MG63 (cell line): ENCODE data around the gene SMCO3. TPM values are rescaled to one million over a fixed set of nuclear protein-coding genes. Genes with fewer than 3 reads are reported as not detected.

Experiments used
- DNase-seq: peaks from one replicate; pipeline ENCODE4 v3.0.0-alpha.2; 2020
- H3K27me3 ChIP-seq: fragments of 250-450 bp; sonication (Bioruptor Pico); 2 replicates; pipeline ENCODE4 v1.5.1; 2020; ENCODE audit warnings: mild to moderate bottlenecking, moderate library complexity
- H3K36me3 ChIP-seq: fragments of 250-450 bp; sonication (Bioruptor Pico); 2 replicates; pipeline ENCODE4 v1.5.1; 2020; ENCODE audit warnings: mild to moderate bottlenecking, moderate library complexity
- H3K4me3 ChIP-seq: fragments of 250-450 bp; sonication (Bioruptor Pico); 2 replicates; pipeline ENCODE4 v1.5.1; 2020; ENCODE audit warnings: mild to moderate bottlenecking, moderate library complexity
- H3K9me3 ChIP-seq: fragments of 250-450 bp; sonication (Bioruptor Pico); 2 replicates; pipeline ENCODE4 v1.5.1; 2020; ENCODE audit warnings: mild to moderate bottlenecking, moderate library complexity
- total RNA-seq: library from RNA; depleted of rRNA; stranded (reverse); fragments of >200 nt; shearing (Covaris generic); gene quantifications from 2 replicates; pipeline ENCODE4 v1.2.3, GENCODE V29; 2014; ENCODE audit warnings: low replicate concordance

Gene SMCO3
- total RNA-seq, 1 experiment from 2014 or later: not detected

DNA sequence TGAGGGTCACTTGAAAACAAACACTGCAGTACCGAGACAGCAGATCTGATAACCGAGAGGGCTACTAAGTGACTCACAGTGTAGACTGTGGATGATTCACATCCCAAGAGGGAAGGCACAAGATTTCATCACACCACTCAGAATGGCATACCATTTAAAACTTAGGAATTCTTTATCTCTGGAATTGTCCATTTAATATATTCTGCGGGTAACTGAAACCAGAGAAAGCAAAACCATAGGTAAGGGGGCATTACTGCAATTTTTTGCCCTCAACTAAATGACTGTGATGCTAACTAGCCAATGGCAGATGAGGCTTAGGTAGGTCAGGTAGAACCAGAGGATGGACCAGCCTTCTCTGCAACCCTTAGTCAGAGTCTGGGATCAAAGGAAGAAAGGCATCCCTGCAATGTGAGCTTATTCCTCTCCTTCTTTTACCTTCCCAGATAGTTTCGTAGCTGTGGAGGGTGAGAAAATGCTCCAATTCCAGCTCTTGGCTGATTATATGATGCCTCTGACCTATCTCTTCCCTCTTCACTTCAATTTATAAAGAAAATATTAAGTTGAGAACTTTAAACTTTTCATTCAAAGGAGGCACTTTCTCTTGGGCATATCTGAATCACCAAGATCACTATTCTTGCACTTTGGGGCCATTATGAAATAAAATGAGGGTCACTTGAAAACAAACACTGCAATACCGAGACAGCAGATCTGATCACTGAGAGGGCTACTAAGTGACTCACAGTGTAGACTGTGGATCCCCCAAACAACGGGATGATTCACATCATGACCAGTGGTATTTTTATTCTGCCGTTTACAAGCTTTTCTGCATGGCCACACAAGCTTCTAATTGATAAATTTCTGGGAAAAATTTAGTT, 22.6 kb upstream of the SMCO3 start:
- H3K4me3 ChIP-seq: no peak overlapping the region
- no peaks in the 10 kb centered on the region for H3K36me3 ChIP-seq
- no peaks in the 10 kb centered on the region for H3K9me3 ChIP-seq
- peak; percentile 15 for DNase-seq
- no peaks in the 10 kb centered on the region for H3K27me3 ChIP-seq

- Histone ChIP-seq H3K36me3 (no peaks in the 10 kb centered on the region), H3K9me3 (no peaks in the 10 kb centered on the region), H3K4me3 (no peak overlapping the region), H3K27me3 (no peaks in the 10 kb centered on the region)
- DNase-seq: no peak
Measured at GRCh38 chr12:14834509-14834908, 20.5 kb upstream of the SMCO3 start.

- DNase-seq: no peak
- Histone ChIP-seq H3K27me3 (no peaks in the 10 kb centered on the region), H3K36me3 (no peaks in the 10 kb centered on the region), H3K9me3 (no peaks in the 10 kb centered on the region), H3K4me3 (no peak overlapping the region)
Measured at GRCh38 chr12:14833952-14834351, 20.0 kb upstream of the SMCO3 start.

DNA sequence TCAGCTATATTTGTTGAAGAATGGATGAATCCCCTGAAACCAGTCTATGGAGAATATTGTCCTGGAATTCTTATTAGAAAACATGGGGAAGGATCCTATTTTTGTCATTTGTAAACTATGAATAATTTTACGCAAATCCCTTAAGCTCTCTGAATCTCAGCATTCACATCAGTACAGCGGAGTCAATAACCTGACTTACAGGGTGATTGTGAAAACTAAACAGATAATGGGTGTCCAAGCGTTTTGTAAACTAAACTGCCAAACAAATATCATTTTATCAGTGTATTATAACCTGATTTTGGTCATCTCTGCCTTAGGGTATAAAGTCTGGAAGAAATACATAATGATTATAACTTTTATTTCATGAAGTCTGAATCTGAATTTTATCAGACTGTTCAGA, 19.4 kb upstream of the SMCO3 start:
- H3K27me3 ChIP-seq: no peaks in the 10 kb centered on the region
- no peak for DNase-seq
- H3K36me3 ChIP-seq: no peaks in the 10 kb centered on the region
- no peaks in the 10 kb centered on the region for H3K9me3 ChIP-seq
- H3K4me3 ChIP-seq: no peak overlapping the region

DNA sequence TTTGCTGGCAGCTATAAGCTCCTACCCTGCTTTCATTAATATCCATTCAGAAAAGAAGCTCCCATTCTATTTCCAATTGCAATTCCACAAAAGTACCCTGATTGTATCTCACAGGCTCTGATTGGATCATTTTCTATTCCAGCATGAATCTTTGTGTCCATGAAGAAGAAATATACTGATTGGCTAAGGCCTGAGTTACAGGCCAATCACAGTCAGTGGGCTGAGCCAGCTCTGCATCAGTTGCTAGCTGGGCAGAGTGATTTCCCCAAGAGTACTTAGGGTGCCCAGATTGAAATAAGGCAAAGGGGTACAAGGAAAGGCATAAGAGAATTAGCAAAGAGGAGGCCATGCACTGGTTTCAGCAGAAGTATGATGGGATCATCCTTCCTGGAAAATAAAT, 14.9 kb upstream of the SMCO3 start:
- Histone ChIP-seq H3K27me3 (no peaks in the 10 kb centered on the region), H3K9me3 (no peaks in the 10 kb centered on the region; the same call in 1 of the 2 replicates), H3K36me3 (no peaks in the 10 kb centered on the region), H3K4me3 (no peak overlapping the region)
- DNase-seq: peak; percentile 7

DNA sequence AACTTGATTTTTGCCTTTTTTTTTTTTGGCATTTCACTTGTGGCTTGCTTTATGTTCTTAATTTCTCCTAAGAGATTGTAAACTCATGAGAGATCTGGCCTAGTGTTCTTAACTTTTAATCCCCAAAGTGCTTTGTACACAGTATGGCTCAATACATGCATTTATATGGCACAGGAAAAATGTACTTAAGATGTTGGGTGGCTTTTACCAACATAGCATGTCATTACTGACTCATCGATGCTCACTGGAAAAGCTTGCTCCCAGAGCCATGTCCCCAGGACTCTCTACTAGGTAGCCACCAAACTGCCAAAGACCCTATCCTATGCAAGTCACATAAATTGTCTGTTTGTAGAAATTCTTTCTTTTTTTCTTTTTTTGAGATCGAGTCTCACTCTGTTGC, 13.1 kb upstream of the SMCO3 start:
- Histone ChIP-seq H3K36me3 (no peaks in the 10 kb centered on the region), H3K27me3 (no peaks in the 10 kb centered on the region), H3K4me3 (no peak overlapping the region), H3K9me3 (no peaks in the 10 kb centered on the region; the same call in 1 of the 2 replicates)
- no peak for DNase-seq

GRCh38 chr12:14826491-14826890, 12.5 kb upstream of the SMCO3 start:
- no peaks in the 10 kb centered on the region for H3K27me3 ChIP-seq
- DNase-seq: no peak
- H3K4me3 ChIP-seq: no peak overlapping the region
- no peaks in the 10 kb centered on the region for H3K36me3 ChIP-seq
- H3K9me3 ChIP-seq: no peaks in the 10 kb centered on the region; the same call in 1 of the 2 replicates

GRCh38 chr12:14825256-14825655, 11.3 kb upstream of the SMCO3 start:
- no peaks in the 10 kb centered on the region for H3K27me3 ChIP-seq
- no peaks in the 10 kb centered on the region for H3K36me3 ChIP-seq
- H3K9me3 ChIP-seq: no peaks in the 10 kb centered on the region; the same call in 1 of the 2 replicates
- no peak for DNase-seq
- no peak overlapping the region for H3K4me3 ChIP-seq

- no peaks in the 10 kb centered on the region for H3K36me3 ChIP-seq
- H3K9me3 ChIP-seq: no peaks in the 10 kb centered on the region; the same call in 1 of the 2 replicates
- no peak overlapping the region for H3K4me3 ChIP-seq
- no peak for DNase-seq
- no peaks in the 10 kb centered on the region for H3K27me3 ChIP-seq
Measured at GRCh38 chr12:14824012-14824634, 10.1 kb upstream of the SMCO3 start.

GRCh38 chr12:14811486-14811885, 2.5 kb downstream of the SMCO3 start:
- DNase-seq: no peak
- H3K36me3 ChIP-seq: no peaks in the 10 kb centered on the region

DNA sequence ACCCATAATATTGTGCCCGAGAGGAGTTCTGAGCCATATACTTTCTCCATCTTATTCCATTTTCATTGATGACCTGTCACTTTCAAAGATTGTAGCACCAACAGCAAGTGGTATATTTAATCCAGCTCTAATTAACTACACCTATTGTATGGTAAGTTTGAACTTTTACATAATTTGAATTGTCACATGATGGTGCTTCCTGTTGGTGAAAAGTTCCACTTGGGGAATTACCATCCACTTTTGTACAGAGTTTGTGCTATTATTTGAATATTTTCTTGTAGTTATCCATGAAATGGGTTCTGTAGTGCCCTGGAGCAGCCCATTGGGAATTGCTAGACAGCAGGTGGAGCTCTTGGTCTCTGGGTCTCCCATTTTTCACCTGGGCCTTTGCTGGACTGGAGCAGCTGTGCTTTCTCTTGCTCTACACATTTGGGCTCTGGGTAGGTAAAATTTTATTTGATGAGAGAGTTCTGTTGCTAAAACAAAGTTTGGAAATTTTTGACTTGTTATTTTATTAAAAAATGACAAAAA, 3.0 kb downstream of the SMCO3 start:
- H3K4me3 ChIP-seq: no peak overlapping the region

More at GRCh38 chr12:14811486-14811885, 2.5 kb downstream of the SMCO3 start:
- Histone ChIP-seq H3K27me3 (peaks cover 3% of the 10 kb centered on the region), H3K9me3 (no peaks in the 10 kb centered on the region), H3K4me3 (no peak overlapping the region)

GRCh38 chr12:14810167-14810952, 3.6 kb downstream of the SMCO3 start:
- no peaks in the 10 kb centered on the region for H3K9me3 ChIP-seq
- no peak overlapping the region for H3K4me3 ChIP-seq
- DNase-seq: no peak

More for the DNA sequence above, 3.0 kb downstream of the SMCO3 start:
- Histone ChIP-seq H3K27me3 (peaks cover 3% of the 10 kb centered on the region), H3K36me3 (no peaks in the 10 kb centered on the region), H3K9me3 (no peaks in the 10 kb centered on the region)
- DNase-seq: no peak

DNA sequence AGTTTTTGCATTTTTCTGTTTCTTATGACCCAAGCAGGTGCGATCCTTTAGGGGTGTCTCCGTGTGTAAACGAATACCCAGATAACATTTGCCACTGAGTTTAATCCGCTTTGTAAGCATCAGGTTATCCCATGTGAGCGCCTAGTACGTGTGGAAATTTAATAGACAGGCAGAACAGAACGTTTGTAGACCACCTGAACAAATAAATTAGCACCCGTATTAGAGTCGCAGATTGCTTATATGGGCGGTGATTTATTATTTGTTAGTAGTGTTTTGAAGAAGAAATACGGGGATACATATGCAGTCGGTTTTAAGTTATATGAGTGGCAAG, 10.2 kb downstream of the SMCO3 start:
- peaks cover 24% of the 10 kb centered on the region for H3K36me3 ChIP-seq
- H3K27me3 ChIP-seq: no peaks in the 10 kb centered on the region
- no peaks in the 10 kb centered on the region for H3K9me3 ChIP-seq
- H3K4me3 ChIP-seq: peak overlapping the region; percentile 95
- DNase-seq: no peak

More at GRCh38 chr12:14810167-14810952, 3.6 kb downstream of the SMCO3 start:
- Histone ChIP-seq H3K27me3 (peaks cover 3% of the 10 kb centered on the region), H3K36me3 (no peaks in the 10 kb centered on the region)

- H3K36me3 ChIP-seq: peaks cover 30% of the 10 kb centered on the region
- H3K27me3 ChIP-seq: no peaks in the 10 kb centered on the region
- peak; percentile 95 for DNase-seq
- no peaks in the 10 kb centered on the region for H3K9me3 ChIP-seq
- peak within 1 kb of the TSS; percentile 95 for H3K4me3 ChIP-seq
Measured at GRCh38 chr12:14803011-14803829, 10.8 kb downstream of the SMCO3 start, which contains the start of the genes C12orf60 and WBP11. TSS of gene C12orf60 (plus strand) at chr12:14803670. CDS start at chr12:14822936, 19,266 bp downstream. TSS of gene WBP11 (minus strand) at chr12:14803478. CDS start at chr12:14801383, 2,095 bp downstream.

DNA sequence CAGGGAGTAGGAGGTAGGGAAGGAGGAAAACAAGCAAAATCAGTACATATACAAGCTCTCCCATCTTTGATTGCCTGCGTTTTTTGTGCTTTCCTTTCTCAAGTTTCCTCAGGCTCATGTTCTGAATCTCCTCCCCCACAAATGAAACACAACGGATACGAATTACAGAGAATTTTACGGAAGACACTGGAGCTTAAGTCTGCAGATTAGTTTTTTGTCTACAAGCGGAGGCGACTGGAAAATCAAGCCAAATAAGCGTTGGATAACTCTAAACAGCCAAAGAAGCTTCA, 11.3 kb downstream of the SMCO3 start:
- Histone ChIP-seq H3K27me3 (no peaks in the 10 kb centered on the region), H3K9me3 (no peaks in the 10 kb centered on the region), H3K36me3 (peaks cover 35% of the 10 kb centered on the region), H3K4me3 (peak overlapping the region; percentile 95)
- DNase-seq: no peak

DNA sequence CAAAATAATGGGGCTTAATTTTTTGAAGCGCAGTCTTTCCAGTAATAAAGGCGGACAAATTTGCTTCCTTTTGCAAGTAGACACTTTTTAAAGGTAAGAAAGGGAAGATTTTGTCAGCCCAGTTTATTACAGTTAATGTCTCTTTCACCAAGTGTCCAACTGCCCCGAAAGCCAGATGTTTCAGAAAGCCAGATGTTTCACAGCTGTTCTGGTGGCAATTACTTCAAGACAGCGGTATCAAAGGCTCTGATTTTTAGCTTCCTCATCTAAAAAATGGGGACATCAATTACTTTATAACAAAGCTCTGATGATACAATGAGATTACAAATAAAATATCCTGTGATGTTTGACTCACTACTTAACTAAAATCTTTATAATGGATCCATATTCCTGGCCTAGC, 11.7 kb downstream of the SMCO3 start:
- H3K9me3 ChIP-seq: no peaks in the 10 kb centered on the region
- H3K27me3 ChIP-seq: no peaks in the 10 kb centered on the region
- peaks cover 39% of the 10 kb centered on the region for H3K36me3 ChIP-seq
- DNase-seq: no peak
- peak overlapping the region; percentile 95 for H3K4me3 ChIP-seq
